Measurements from ENCODE around the gene GPR142.

The GPR142 gene

DNA sequence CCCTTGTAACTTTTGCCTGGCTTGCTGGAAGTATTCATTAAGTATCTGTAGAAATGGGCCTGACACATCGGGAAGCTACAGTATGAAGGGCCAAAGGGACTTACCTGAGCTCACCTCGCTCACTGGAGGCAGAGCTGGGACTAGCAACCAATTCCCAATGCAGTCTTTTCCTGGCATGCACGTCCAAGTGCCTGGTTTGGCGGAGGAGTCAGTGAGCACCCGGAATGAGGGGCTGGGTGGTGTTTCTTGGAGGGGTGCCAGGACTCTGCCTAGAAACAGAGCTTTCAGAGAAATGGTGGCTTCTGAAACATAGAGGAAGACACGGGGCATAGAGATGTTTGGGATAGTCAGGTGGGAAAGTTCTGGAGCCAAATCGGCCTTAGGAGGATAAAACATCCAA is 46.2 kb downstream of the GPR142 start:
- H3K4me1 ChIP-seq (ENCODE audit: control insufficient read depth, insufficient read depth, low read length): 0 out of 2 replicates have a peak, but pooled peaks cover 4% of the 10 kb centered on the region
- H3K4me3 ChIP-seq (ENCODE audit: low read depth, low read length): no peak overlapping the region
- H3K36me3 ChIP-seq (ENCODE audit: control insufficient read depth, insufficient read depth, low read length): no peaks in the 10 kb centered on the region
- H3K27me3 ChIP-seq (ENCODE audit: control insufficient read depth, insufficient read depth, low read length): no peaks in the 10 kb centered on the region
- no peak overlapping the region for H3K27ac ChIP-seq (ENCODE audit: low read depth, low read length)
- H3K9me3 ChIP-seq (ENCODE audit: control insufficient read depth, insufficient read depth, low read length): peaks cover 3% of the 10 kb centered on the region; the same call in 1 of the 2 replicates
- no peak overlapping the region for H3K9ac ChIP-seq (ENCODE audit: low read depth, low read length)

DNA sequence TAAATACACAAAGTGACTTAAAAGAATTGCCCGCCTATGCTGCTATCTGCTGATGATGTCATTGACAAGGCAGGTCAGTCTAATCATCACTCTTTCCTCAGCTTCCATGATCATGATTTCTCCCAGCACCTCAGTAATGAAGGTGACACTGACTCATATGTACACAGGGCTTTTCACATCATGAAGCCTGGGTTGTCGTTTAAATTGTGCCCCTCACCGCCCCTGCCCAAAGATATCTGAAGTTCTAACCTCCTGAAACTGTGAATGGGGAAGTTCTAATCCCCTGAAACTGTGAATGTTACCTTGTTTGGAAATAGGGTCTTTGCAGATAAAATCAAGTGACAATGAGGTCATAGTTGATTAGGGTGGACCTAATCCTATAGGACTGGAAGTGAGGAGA is 47.2 kb downstream of the GPR142 start:
- Histone ChIP-seq H3K27me3 (ENCODE audit: control insufficient read depth, insufficient read depth, low read length) (no peaks in the 10 kb centered on the region), H3K27ac (ENCODE audit: low read depth, low read length) (no peak overlapping the region), H3K36me3 (ENCODE audit: control insufficient read depth, insufficient read depth, low read length) (no peaks in the 10 kb centered on the region), H3K4me3 (ENCODE audit: low read depth, low read length) (no peak overlapping the region), H3K9me3 (ENCODE audit: control insufficient read depth, insufficient read depth, low read length) (peaks cover 3% of the 10 kb centered on the region; the same call in 1 of the 2 replicates), H3K9ac (ENCODE audit: low read depth, low read length) (no peak overlapping the region), H3K4me1 (ENCODE audit: control insufficient read depth, insufficient read depth, low read length) (0 out of 2 replicates have a peak, but pooled peaks cover 4% of the 10 kb centered on the region)

DNA sequence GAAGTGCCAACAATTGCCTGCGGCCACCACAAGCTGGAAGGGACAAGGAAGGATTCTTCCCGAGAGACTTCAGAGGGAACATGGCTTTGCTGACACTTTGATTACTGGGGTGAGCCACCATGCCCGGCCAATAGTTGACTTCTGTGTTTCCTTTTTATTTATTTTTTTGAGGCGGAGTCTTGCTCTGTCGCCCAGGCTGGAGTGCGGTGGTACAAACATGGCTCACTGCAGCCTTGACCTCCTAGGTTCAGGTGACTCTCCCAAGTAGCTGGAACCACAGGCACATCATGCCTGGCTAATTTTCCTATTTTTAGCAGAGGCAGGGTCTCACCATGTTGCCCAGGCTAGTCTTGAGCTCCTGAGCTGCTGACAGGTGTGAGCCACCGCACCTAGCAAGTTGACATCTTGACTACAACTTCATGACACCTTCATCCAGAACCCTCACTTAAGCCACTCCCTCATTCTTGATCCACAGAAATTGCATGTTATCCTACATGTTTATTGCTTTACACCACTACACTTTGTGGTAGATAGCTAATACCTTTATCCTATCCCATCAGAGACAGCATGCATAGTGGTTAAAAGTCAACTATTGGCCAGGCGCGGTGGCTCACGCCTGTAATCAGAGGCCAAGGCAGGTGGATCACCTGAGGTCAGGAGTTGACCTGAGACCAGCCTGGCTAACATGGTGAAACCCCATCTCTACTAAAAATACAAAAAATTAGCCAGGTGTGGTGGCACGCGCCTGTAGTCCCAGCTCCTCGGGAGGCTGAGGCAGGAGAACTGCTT is 48.5 kb downstream of the GPR142 start:
- Histone ChIP-seq H3K9ac (ENCODE audit: low read depth, low read length) (no peak overlapping the region), H3K36me3 (ENCODE audit: control insufficient read depth, insufficient read depth, low read length) (no peaks in the 10 kb centered on the region), H3K27ac (ENCODE audit: low read depth, low read length) (no peak overlapping the region), H3K4me1 (ENCODE audit: control insufficient read depth, insufficient read depth, low read length) (no peaks in the 10 kb centered on the region), H3K4me3 (ENCODE audit: low read depth, low read length) (no peak overlapping the region), H3K27me3 (ENCODE audit: control insufficient read depth, insufficient read depth, low read length) (no peaks in the 10 kb centered on the region), H3K9me3 (ENCODE audit: control insufficient read depth, insufficient read depth, low read length) (peaks cover 2% of the 10 kb centered on the region; the same call in 1 of the 2 replicates)

DNA sequence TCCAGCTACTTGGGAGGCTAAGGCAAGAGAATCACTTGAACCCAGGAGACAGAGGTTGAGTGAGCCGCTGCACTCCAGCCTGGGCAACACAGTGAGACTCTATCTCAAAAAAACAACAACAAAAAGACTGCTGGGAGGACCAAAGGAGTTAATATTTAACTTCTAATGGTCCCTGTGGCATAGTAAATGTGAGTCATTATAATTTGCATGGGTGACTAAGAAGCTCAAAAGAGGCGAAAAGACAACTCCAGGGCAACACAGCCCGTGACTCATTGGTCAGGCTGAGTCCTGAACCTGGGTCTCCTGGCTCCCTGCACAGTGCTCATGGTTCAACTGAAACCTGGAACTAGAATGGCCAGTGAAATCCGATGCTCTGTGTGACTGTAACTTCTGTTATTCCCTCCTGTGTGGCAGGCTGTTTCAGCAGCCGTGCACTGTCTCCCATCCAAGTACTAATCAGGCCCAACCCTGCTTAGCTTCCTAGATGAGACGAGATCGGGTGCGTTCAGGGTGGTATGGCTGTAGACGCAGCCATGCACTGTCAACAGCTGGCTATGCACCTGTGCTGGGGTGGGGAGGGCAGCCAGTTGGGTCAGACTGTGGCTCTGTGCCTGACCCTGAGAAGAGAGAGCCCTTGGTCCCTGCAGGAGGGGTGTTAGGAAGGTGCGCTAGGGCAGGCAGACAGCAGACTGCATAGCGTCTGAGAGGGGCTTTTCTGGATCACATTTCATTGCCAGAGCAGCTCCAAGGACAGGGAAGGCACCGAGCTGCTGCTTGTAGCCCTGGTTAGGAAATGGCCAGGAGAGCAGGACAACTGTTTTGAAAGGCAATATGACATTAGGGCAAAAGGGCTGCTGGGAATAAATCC is 50.1 kb downstream of the GPR142 start:
- Histone ChIP-seq H3K27me3 (ENCODE audit: control insufficient read depth, insufficient read depth, low read length) (no peaks in the 10 kb centered on the region), H3K9ac (ENCODE audit: low read depth, low read length) (no peak overlapping the region), H3K4me1 (ENCODE audit: control insufficient read depth, insufficient read depth, low read length) (no peaks in the 10 kb centered on the region)

DNA sequence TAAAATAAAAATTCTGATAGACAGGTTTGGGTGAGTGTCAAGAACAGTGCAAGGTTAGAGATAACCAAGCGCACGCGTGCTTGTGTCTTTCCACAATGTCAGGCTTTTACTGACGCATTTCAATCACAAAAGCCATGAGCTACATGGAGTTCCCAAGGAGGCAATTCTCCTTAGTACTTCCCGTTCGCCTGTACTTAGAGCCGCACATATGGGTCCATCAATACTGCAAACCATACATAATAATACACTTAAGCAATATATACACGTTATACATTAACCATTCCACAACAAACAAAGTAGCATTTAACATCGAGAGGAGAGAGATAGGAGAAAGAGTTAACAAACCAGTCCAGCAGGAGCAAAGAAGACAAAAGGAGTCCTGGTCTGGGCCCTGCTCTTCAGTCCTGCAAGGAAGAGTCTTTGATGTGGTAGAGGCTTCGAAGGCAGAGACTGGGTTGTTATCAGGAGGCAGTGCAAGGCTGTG is 52.7 kb downstream of the GPR142 start:
- Histone ChIP-seq H3K4me3 (ENCODE audit: low read depth, low read length) (no peak overlapping the region), H3K27ac (ENCODE audit: low read depth, low read length) (no peak overlapping the region), H3K27me3 (ENCODE audit: control insufficient read depth, insufficient read depth, low read length) (no peaks in the 10 kb centered on the region), H3K4me1 (ENCODE audit: control insufficient read depth, insufficient read depth, low read length) (no peaks in the 10 kb centered on the region), H3K9ac (ENCODE audit: low read depth, low read length) (no peak overlapping the region), H3K36me3 (ENCODE audit: control insufficient read depth, insufficient read depth, low read length) (no peaks in the 10 kb centered on the region), H3K9me3 (ENCODE audit: control insufficient read depth, insufficient read depth, low read length) (no peaks in the 10 kb centered on the region)

More for the DNA sequence above, 50.1 kb downstream of the GPR142 start:
- Histone ChIP-seq H3K4me3 (ENCODE audit: low read depth, low read length) (no peak overlapping the region), H3K27ac (ENCODE audit: low read depth, low read length) (no peak overlapping the region), H3K9me3 (ENCODE audit: control insufficient read depth, insufficient read depth, low read length) (no peaks in the 10 kb centered on the region), H3K36me3 (ENCODE audit: control insufficient read depth, insufficient read depth, low read length) (no peaks in the 10 kb centered on the region)

All from HUES48 (cell line).